ENCODE measurements around the gene PTTG1IP2. TPM values are rescaled to one million over a fixed set of nuclear protein-coding genes. Genes with fewer than 3 reads are reported as not detected.

Gene PTTG1IP2
- total and polyA plus RNA-seq, 4 donors, result 2.0 TPM; not detected in 3

DNA sequence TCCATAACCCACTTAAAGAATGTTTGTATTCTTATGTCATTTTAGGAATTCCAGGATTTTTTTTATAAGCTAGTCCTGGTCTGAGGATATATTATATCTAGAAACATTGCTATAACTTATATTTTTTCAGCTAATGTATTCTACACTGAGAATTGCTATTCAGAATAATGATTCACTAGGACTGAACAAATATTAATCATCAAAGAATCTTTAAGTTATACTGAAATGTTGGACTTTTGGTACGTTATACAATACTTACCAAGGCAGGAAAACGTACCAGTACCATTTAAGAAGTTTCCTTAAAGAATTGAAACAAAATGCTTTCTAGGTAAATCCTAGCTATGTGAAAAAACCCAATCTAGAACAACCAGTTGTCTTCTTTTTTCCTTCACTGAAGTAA is 18.4 kb downstream of the PTTG1IP2 start:
- Histone ChIP-seq H3K36me3 (ENCODE audit: control insufficient read depth in 4 of 4, insufficient read depth in 3 of 4, low read depth in 1 of 4, low read length in 3 of 4) (peaks cover 0 to 3% (median 0%) of the 10 kb centered on the region in 4 donors), H3K9me3 (ENCODE audit: control insufficient read depth in 4 of 4, low read length in 3 of 4) (no peaks in the 10 kb centered on the region), H3K27me3 (ENCODE audit: control insufficient read depth in 4 of 4, insufficient read depth in 4 of 4, low read length in 3 of 4) (no peaks in the 10 kb centered on the region), H3K4me1 (ENCODE audit: control insufficient read depth in 4 of 4, insufficient read depth in 4 of 4, low read length in 3 of 4) (no peaks in the 10 kb centered on the region), H3K27ac (ENCODE audit: low read depth in 1 of 2, low read length in 2 of 2) (no peak overlapping the region), H3K9ac (ENCODE audit: low read depth in 1 of 2, low read length in 2 of 2) (no peak overlapping the region), H3K4me3 (ENCODE audit: low read depth in 1 of 3, low read length in 3 of 3) (no peak overlapping the region)
- WGBS, result 81% methylated on average over 2 of the region's 2 CpGs
- TF ChIP-seq, protein P1, sequence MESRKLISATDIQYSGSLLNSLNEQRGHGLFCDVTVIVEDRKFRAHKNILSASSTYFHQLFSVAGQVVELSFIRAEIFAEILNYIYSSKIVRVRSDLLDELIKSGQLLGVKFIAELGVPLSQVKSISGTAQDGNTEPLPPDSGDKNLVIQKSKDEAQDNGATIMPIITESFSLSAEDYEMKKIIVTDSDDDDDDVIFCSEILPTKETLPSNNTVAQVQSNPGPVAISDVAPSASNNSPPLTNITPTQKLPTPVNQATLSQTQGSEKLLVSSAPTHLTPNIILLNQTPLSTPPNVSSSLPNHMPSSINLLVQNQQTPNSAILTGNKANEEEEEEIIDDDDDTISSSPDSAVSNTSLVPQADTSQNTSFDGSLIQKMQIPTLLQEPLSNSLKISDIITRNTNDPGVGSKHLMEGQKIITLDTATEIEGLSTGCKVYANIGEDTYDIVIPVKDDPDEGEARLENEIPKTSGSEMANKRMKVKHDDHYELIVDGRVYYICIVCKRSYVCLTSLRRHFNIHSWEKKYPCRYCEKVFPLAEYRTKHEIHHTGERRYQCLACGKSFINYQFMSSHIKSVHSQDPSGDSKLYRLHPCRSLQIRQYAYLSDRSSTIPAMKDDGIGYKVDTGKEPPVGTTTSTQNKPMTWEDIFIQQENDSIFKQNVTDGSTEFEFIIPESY (IDR thresholded peaks at IDR 0.05), result no peak
- TF ChIP-seq NR2F2 (IDR thresholded peaks at IDR 0.05) (no peak), FOXA1 (IDR thresholded peaks at IDR 0.05) (no peak), SP1 (IDR thresholded peaks at IDR 0.05) (no peak), JUND (IDR thresholded peaks at IDR 0.05) (no peak), YY1 (IDR thresholded peaks at IDR 0.05) (no peak), RAD21 (IDR thresholded peaks at IDR 0.05) (no peak), EGR1 (IDR thresholded peaks at IDR 0.05; ENCODE audit: low read depth in 2 of 2) (no peak), RXRA (IDR thresholded peaks at IDR 0.05) (no peak), FOXA2 (IDR thresholded peaks at IDR 0.05) (no peak)
- TF ChIP-seq, protein P2, sequence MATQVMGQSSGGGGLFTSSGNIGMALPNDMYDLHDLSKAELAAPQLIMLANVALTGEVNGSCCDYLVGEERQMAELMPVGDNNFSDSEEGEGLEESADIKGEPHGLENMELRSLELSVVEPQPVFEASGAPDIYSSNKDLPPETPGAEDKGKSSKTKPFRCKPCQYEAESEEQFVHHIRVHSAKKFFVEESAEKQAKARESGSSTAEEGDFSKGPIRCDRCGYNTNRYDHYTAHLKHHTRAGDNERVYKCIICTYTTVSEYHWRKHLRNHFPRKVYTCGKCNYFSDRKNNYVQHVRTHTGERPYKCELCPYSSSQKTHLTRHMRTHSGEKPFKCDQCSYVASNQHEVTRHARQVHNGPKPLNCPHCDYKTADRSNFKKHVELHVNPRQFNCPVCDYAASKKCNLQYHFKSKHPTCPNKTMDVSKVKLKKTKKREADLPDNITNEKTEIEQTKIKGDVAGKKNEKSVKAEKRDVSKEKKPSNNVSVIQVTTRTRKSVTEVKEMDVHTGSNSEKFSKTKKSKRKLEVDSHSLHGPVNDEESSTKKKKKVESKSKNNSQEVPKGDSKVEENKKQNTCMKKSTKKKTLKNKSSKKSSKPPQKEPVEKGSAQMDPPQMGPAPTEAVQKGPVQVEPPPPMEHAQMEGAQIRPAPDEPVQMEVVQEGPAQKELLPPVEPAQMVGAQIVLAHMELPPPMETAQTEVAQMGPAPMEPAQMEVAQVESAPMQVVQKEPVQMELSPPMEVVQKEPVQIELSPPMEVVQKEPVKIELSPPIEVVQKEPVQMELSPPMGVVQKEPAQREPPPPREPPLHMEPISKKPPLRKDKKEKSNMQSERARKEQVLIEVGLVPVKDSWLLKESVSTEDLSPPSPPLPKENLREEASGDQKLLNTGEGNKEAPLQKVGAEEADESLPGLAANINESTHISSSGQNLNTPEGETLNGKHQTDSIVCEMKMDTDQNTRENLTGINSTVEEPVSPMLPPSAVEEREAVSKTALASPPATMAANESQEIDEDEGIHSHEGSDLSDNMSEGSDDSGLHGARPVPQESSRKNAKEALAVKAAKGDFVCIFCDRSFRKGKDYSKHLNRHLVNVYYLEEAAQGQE (IDR thresholded peaks at IDR 0.05), result no peak
- TF ChIP-seq, protein P3, sequence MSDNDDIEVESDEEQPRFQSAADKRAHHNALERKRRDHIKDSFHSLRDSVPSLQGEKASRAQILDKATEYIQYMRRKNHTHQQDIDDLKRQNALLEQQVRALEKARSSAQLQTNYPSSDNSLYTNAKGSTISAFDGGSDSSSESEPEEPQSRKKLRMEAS (IDR thresholded peaks at IDR 0.05), result no peak
- TF ChIP-seq, protein P4, sequence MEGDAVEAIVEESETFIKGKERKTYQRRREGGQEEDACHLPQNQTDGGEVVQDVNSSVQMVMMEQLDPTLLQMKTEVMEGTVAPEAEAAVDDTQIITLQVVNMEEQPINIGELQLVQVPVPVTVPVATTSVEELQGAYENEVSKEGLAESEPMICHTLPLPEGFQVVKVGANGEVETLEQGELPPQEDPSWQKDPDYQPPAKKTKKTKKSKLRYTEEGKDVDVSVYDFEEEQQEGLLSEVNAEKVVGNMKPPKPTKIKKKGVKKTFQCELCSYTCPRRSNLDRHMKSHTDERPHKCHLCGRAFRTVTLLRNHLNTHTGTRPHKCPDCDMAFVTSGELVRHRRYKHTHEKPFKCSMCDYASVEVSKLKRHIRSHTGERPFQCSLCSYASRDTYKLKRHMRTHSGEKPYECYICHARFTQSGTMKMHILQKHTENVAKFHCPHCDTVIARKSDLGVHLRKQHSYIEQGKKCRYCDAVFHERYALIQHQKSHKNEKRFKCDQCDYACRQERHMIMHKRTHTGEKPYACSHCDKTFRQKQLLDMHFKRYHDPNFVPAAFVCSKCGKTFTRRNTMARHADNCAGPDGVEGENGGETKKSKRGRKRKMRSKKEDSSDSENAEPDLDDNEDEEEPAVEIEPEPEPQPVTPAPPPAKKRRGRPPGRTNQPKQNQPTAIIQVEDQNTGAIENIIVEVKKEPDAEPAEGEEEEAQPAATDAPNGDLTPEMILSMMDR (IDR thresholded peaks at IDR 0.05; ENCODE audit: low read depth, low read length, missing input control), result no peak
- TF ChIP-seq, protein P5, sequence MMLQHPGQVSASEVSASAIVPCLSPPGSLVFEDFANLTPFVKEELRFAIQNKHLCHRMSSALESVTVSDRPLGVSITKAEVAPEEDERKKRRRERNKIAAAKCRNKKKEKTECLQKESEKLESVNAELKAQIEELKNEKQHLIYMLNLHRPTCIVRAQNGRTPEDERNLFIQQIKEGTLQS (IDR thresholded peaks at IDR 0.05), result no peak
- no peak for DNase-seq (ENCODE audit: low spot score)

DNA sequence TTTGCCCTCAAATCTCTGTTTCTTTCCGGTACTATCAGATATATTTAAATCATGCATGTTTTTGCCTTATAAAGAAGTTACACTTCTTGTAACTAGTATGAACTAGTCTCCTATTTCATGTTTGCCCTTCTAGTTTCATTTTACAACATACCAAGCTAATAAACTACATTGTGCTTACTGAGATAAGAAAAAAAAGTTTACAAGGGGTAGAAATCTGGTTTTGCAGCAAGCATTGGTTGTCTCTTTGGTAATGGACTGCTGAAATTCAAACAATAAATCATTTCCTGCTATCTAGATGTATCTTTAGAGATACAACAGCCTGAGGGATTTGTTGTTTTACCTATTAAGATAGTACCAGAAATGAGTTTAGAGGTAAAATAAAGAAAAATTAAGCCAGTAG is 18.8 kb downstream of the PTTG1IP2 start:
- Histone ChIP-seq H3K9me3 (ENCODE audit: control insufficient read depth in 4 of 4, low read length in 3 of 4) (no peaks in the 10 kb centered on the region), H3K9ac (ENCODE audit: low read depth in 1 of 2, low read length in 2 of 2) (no peak overlapping the region), H3K27ac (ENCODE audit: low read depth in 1 of 2, low read length in 2 of 2) (no peak overlapping the region), H3K4me1 (ENCODE audit: control insufficient read depth in 4 of 4, insufficient read depth in 4 of 4, low read length in 3 of 4) (no peaks in the 10 kb centered on the region), H3K4me3 (ENCODE audit: low read depth in 1 of 3, low read length in 3 of 3) (no peak overlapping the region), H3K27me3 (ENCODE audit: control insufficient read depth in 4 of 4, insufficient read depth in 4 of 4, low read length in 3 of 4) (no peaks in the 10 kb centered on the region), H3K36me3 (ENCODE audit: control insufficient read depth in 4 of 4, insufficient read depth in 3 of 4, low read depth in 1 of 4, low read length in 3 of 4) (peaks cover 0 to 3% (median 0%) of the 10 kb centered on the region in 4 donors)
- 91% methylated on average over 1 of the region's 1 CpG for WGBS
- no peak for DNase-seq (ENCODE audit: low spot score)
- TF ChIP-seq, protein P4 (IDR thresholded peaks at IDR 0.05; ENCODE audit: low read depth, low read length, missing input control), result no peak
- TF ChIP-seq YY1 (IDR thresholded peaks at IDR 0.05), result no peak
- no peak for TF ChIP-seq FOXA2 (IDR thresholded peaks at IDR 0.05)
- no peak for TF ChIP-seq EGR1 (IDR thresholded peaks at IDR 0.05; ENCODE audit: low read depth in 2 of 2)
- TF ChIP-seq, protein P2 (IDR thresholded peaks at IDR 0.05), result no peak
- no peak for TF ChIP-seq RXRA (IDR thresholded peaks at IDR 0.05)
- no peak for TF ChIP-seq GABPA (IDR thresholded peaks at IDR 0.05 in 1 of 2, conservative IDR thresholded peaks at IDR 0.05 in 1 of 2)
- TF ChIP-seq HNF4A (conservative IDR thresholded peaks at IDR 0.05), result no peak
- no peak for TF ChIP-seq NR2F2 (IDR thresholded peaks at IDR 0.05)
- TF ChIP-seq, protein P3 (IDR thresholded peaks at IDR 0.05), result no peak
- TF ChIP-seq RAD21 (IDR thresholded peaks at IDR 0.05), result no peak
